A549 treated with RU486 at 1 μM for 4 hours (cell line): ENCODE measurements around the gene SLC4A11. TPM values are rescaled to one million over a fixed set of nuclear protein-coding genes. Genes with fewer than 3 reads are reported as not detected.

Source experiments
- total RNA-seq: library from RNA; stranded (reverse); fragments of 200-300 nt; extraction: Qiagen RNA extraction; gene quantifications from 5 replicates; pipeline ENCODE4 v1.2.3, GENCODE V29; 2022; ENCODE audit warnings: low read depth

Gene SLC4A11
- total RNA-seq: 5.7 to 7.8 TPM (median 7.0 TPM) in 5 replicates

DNA sequence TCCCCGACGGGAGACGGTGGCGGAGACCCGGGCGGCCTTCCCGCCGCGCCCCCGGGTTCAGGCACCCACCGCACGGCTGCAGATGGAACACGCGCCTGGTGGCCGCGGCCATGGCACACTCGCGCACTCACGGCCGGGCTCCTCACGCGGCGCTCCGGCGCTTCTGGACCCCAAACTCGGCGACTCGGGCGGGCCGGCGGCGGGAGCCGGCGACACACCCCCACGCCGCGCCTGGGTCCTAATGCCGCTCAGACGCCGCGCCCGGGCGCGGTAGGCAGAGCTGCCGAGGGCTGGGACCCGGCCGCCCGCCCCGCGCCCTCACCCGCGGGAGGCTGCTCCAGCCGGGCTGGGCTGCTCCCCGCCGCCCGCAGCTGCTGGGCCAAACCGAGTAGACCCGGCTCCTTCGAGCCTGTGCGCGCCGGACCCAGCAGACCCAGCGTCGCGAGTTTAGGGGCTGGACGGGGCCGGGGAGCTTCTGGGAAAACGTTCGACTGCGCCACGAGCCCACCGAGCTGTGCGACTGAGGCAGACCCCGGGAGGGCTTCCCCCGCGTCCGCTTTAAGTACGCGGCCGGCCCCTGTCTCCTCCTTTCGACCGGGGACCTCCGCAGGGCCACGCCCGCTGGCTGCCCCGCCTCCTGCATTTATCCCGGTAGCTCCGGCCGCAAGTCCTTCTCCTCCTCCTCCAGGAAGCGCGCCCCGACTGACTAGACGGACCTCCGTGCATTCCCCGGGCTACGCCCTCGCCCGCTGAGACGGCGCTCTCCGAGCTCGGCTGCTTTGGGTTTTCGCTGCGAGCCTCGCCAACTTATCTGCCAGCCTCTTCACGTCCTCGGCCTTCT lies at the start of gene SLC4A11:
Gene SLC4A11, minus strand, starts transcription at position 165 of the 841 bp plus-strand sequence. Its CDS starts 53 bp downstream, at position 112.

GRCh38 chr20:3209257-3209945 lies 29.6 kb downstream of the SLC4A11 start, which contains the start of gene ITPA:
Gene ITPA, plus strand, starts transcription at chr20:3209498. Its CDS starts 54 bp downstream, at chr20:3209552.

GRCh38 chr20:3204124-3204794 lies 34.7 kb downstream of the SLC4A11 start, which contains the start of gene DDRGK1:
Gene DDRGK1, minus strand, starts transcription at chr20:3204682. Its CDS starts 55 bp downstream, at chr20:3204627.

Other genes with a start within 250 kb of the SLC4A11 start
- gene GNRH2, start 195.6 kb downstream of the SLC4A11 start, total RNA-seq: 0.22 to 0.53 TPM in 2 of 5 replicates, not detected in the others
- 116 to 163 TPM (median 160 TPM) in 5 replicates for gene MRPS26, start 193.1 kb downstream of the SLC4A11 start, total RNA-seq
- gene OXT, start 167.6 kb downstream of the SLC4A11 start, total RNA-seq: not detected in 5 replicates
- gene AVP, start 154.5 kb downstream of the SLC4A11 start, total RNA-seq: not detected in 5 replicates
- 43.0 to 46.5 TPM (median 44.5 TPM) in 5 replicates for gene FASTKD5, start 79.3 kb downstream of the SLC4A11 start, total RNA-seq
- gene UBOX5, start 79.3 kb downstream of the SLC4A11 start, total RNA-seq: 3.3 to 4.0 TPM (median 3.8 TPM) in 5 replicates
- 2.1 to 3.2 TPM (median 2.7 TPM) in 5 replicates for gene LZTS3, start 65.6 kb downstream of the SLC4A11 start, total RNA-seq
- 77.7 to 97.9 TPM (median 96.5 TPM) in 5 replicates for gene DDRGK1, start 34.5 kb downstream of the SLC4A11 start, total RNA-seq
- gene ITPA, start 29.7 kb downstream of the SLC4A11 start, total RNA-seq: 116 to 134 TPM (median 125 TPM) in 5 replicates
- 3.7 to 5.0 TPM (median 4.8 TPM) in 5 replicates for gene DNAAF9, start 168.5 kb upstream of the SLC4A11 start, total RNA-seq
- 18.1 to 26.0 TPM (median 24.9 TPM) in 5 replicates for gene ATRN, start 231.8 kb upstream of the SLC4A11 start, total RNA-seq